ENCODE data around the gene EVC. TPM values are rescaled to one million over a fixed set of nuclear protein-coding genes. Genes with fewer than 3 reads are reported as not detected.

The EVC gene
- total and polyA plus RNA-seq, 7 experiments from 2014 or later, result 0.37 to 1.5 (median 0.68) TPM; not detected in 2

DNA sequence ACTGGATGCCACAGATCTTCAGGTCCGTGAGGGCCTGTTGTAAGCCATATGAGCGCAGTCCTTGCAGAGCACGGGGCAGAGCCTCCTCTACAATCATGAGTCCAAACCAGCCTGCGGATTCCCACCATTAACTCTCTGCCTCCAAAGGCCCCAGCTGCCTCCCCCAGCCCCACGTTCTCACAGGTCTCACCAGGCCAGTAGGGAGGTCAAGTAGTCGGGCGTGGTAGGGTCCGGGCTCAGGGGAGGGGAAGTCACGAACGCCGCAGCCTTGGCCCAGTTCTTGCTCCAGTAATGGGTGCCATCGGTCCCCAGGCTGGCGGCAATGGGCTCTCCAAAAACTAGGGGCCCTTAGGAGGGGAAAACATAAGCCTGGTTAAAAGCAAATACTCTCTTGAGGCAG, 128.3 kb downstream of the EVC start:
- Histone ChIP-seq H3K4me3 (ENCODE audit: low read length) (no peak overlapping the region), H3K4me1 (ENCODE audit: control insufficient read depth in 2 of 2, insufficient read depth in 2 of 2, low read length in 2 of 2) (no peaks in the 10 kb centered on the region), H3K27me3 (ENCODE audit: control insufficient read depth in 2 of 2, insufficient read depth in 2 of 2, low read length in 2 of 2) (no peaks in the 10 kb centered on the region), H3K36me3 (ENCODE audit: control insufficient read depth in 2 of 3, insufficient read depth in 3 of 3, low read length in 3 of 3) (no peaks in the 10 kb centered on the region), H3K27ac (ENCODE audit: low read depth, low read length) (no peak overlapping the region), H3K9me3 (ENCODE audit: control insufficient read depth in 2 of 3, low read length in 3 of 3) (no peaks in the 10 kb centered on the region)
- DNase-seq (no peak), ATAC-seq (no peak)
- intact Hi-C loops (cut with micrococcal nuclease), result no loop called here
- Mint-ChIP-seq H3K4me1 (peaks cover 0 to 4% (median 0%) of the 10 kb centered on the region in 7 donors), H3K27me3 (peaks cover 0 to 13% (median 3%) of the 10 kb centered on the region in 5 donors), H3K9me3 (peaks cover 0 to 6% (median 0%) of the 10 kb centered on the region in 11 donors), H3K4me3 (no peak overlapping the region), H3K27ac (no peak overlapping the region), H3K36me3 (peaks cover 0 to 3% (median 0%) of the 10 kb centered on the region in 5 donors)
- CTCF ChIA-PET, result no interaction called here
- POLR2A ChIA-PET, result no interaction called here

DNA sequence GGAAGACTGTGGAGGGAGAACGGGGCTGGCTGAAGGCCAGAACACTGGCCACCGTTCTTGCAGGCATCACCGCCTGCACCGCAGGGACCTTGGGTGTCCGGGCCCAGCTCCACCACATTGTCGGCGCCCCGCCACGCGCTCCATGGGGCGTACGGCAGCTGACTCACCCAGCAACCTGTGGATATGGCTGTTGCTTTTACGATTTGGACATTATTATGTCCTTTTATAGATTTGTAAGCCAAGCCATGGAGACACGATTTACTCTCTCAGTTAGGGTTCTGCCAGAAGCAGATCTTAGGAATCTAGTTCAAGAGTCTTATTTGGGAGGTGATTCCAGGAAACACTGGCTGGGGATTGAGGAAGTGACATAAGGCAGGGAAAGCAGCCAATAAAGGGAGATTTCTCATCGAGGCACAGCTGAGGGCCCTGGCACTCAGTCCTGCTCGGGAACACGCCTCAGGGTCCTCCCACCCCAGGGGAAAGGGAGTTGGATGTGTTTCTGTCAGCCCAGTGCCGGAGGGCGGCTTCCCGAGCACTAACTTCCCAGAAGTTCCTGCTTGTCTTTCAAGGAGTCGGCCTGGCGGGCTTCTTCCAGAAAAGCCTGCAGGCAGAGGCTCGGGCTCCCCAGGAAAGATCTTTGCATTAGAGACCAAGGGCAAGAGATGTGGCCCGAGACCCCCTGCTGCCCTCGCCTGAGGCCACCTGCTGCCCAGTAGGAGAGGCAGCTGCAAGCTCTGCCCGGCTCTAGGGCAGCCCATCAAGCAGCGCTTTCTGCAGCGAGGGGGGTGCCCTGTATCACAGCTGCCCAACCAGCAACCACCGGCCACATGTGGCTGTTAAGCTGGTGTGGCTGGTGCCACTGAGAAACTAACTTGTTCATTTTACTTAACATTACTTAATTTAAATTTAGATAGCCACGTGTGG, 129.0 kb downstream of the EVC start:
- H3K27me3 Mint-ChIP-seq, result peaks cover 0 to 11% (median 3%) of the 10 kb centered on the region in 5 donors

DNA sequence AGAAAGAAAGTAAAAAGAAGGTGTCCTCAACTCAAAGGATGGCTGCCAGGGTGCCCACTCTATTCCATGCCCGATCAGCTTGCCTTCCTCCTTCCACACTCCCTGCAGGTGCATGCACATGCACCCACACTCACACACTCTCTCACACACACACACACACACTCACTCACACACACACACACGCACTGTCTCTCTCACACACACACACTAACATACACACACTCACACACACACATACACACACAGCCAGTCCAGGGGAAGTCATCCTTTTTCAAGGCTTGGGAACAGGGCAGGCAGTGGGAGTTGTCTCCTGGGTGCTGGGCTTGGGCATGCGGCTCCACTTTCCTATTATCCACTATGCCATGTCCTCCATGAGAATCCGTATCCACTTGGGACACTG, 131.5 kb downstream of the EVC start:
- ATAC-seq (no peak), DNase-seq (no peak)
- Mint-ChIP-seq H3K4me1 (peaks cover 0 to 2% (median 0%) of the 10 kb centered on the region in 7 donors), H3K27me3 (peaks cover 0 to 6% (median 0%) of the 10 kb centered on the region in 5 donors), H3K4me3 (no peak overlapping the region), H3K9me3 (peaks cover 0 to 4% (median 0%) of the 10 kb centered on the region in 11 donors), H3K27ac (no peak overlapping the region), H3K36me3 (peaks cover 0 to 3% (median 0%) of the 10 kb centered on the region in 5 donors)
- CTCF ChIA-PET, result no interaction called here
- Histone ChIP-seq H3K27ac (ENCODE audit: low read depth, low read length) (no peak overlapping the region), H3K9me3 (ENCODE audit: control insufficient read depth in 2 of 3, low read length in 3 of 3) (no peaks in the 10 kb centered on the region), H3K4me3 (ENCODE audit: low read length) (no peak overlapping the region), H3K27me3 (ENCODE audit: control insufficient read depth in 2 of 2, insufficient read depth in 2 of 2, low read length in 2 of 2) (no peaks in the 10 kb centered on the region), H3K4me1 (ENCODE audit: control insufficient read depth in 2 of 2, insufficient read depth in 2 of 2, low read length in 2 of 2) (no peaks in the 10 kb centered on the region), H3K36me3 (ENCODE audit: control insufficient read depth in 2 of 3, insufficient read depth in 3 of 3, low read length in 3 of 3) (no peaks in the 10 kb centered on the region)
- POLR2A ChIA-PET, result no interaction called here
- intact Hi-C loops (cut with micrococcal nuclease), result no loop called here

More for the DNA sequence above, 129.0 kb downstream of the EVC start:
- H3K9me3 ChIP-seq (ENCODE audit: control insufficient read depth in 2 of 3, low read length in 3 of 3), result no peaks in the 10 kb centered on the region
- Mint-ChIP-seq H3K4me3 (no peak overlapping the region), H3K9me3 (peaks cover 0 to 6% (median 0%) of the 10 kb centered on the region in 11 donors), H3K27ac (no peak overlapping the region), H3K4me1 (peaks cover 0 to 2% (median 0%) of the 10 kb centered on the region in 7 donors), H3K36me3 (peaks cover 0 to 3% (median 0%) of the 10 kb centered on the region in 5 donors)
- no peaks in the 10 kb centered on the region for H3K27me3 ChIP-seq (ENCODE audit: control insufficient read depth in 2 of 2, insufficient read depth in 2 of 2, low read length in 2 of 2)
- ChIA-PET CTCF (no interaction called here), POLR2A (no interaction called here)
- no peak for DNase-seq
- no peaks in the 10 kb centered on the region for H3K36me3 ChIP-seq (ENCODE audit: control insufficient read depth in 2 of 3, insufficient read depth in 3 of 3, low read length in 3 of 3)
- intact Hi-C loops (cut with micrococcal nuclease), result no loop called here
- no peak for ATAC-seq
- H3K27ac ChIP-seq (ENCODE audit: low read depth, low read length), result no peak overlapping the region
- H3K4me3 ChIP-seq (ENCODE audit: low read length), result no peak overlapping the region
- no peaks in the 10 kb centered on the region for H3K4me1 ChIP-seq (ENCODE audit: control insufficient read depth in 2 of 2, insufficient read depth in 2 of 2, low read length in 2 of 2)

DNA sequence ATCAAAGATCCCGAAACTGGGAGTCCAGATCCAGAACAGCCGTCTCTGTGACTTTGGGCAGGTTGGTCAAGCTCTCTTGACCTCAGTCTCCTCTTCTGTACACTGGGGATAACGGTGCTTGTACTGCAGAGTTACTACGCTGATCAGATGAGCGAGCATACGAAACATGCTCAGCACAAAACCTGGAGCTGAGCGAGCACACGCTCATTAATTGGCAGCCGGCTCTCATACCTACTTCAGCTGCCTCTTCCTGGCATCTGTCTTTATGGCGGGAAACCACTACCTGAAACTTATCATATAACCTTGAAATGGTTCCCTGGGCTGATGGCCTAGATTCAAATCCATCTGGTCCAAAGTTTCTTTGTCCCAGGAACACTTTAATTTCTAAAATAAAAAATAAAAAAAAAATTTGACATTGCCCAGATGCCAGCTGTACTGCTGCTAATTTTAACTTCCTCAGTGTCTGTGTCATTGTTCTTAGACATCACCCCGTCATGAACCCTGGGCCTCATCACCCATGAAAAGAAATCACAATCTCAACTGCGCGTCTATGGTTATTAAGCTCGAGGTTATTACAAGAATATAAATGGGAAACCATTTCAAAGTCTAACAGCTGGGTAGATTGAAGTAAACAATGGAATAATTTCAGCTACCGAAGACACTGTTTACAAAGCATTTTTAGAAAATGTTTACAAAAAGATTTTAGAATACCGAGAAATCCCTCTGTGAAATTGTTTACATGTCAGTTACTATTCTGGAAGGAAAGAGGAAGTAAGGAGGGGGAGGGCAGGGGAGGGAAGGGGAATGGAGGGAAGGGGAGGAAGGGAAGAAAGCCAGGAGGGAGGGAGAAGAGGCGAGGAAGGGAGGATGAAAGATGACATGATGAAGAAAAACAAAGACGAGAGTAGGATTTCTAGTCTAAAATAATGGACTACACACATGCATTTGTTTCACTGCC, 132.9 kb downstream of the EVC start:
- Mint-ChIP-seq H3K27me3 (peaks cover 0 to 11% (median 4%) of the 10 kb centered on the region in 5 donors), H3K27ac (no peak overlapping the region), H3K9me3 (peaks cover 0 to 6% (median 0%) of the 10 kb centered on the region in 11 donors), H3K4me1 (peaks cover 0 to 2% (median 0%) of the 10 kb centered on the region in 7 donors), H3K36me3 (peaks cover 0 to 3% (median 0%) of the 10 kb centered on the region in 5 donors), H3K4me3 (no peak overlapping the region)
- intact Hi-C loops (cut with micrococcal nuclease), result no loop called here
- POLR2A ChIA-PET, result no interaction called here
- no peaks in the 10 kb centered on the region for H3K4me1 ChIP-seq (ENCODE audit: control insufficient read depth in 2 of 2, insufficient read depth in 2 of 2, low read length in 2 of 2)
- H3K36me3 ChIP-seq (ENCODE audit: control insufficient read depth in 2 of 3, insufficient read depth in 3 of 3, low read length in 3 of 3), result no peaks in the 10 kb centered on the region
- DNase-seq, result no peak
- CTCF ChIA-PET, result interaction anchor here (0.6 kb wide), 1 partner anchor 1711 kb away, joined by 4 read pairs; no protein-coding TSS in a partner anchor
- ATAC-seq, result no peak
- no peak overlapping the region for H3K27ac ChIP-seq (ENCODE audit: low read depth, low read length)
- H3K27me3 ChIP-seq (ENCODE audit: control insufficient read depth in 2 of 2, insufficient read depth in 2 of 2, low read length in 2 of 2), result no peaks in the 10 kb centered on the region
- no peaks in the 10 kb centered on the region for H3K9me3 ChIP-seq (ENCODE audit: control insufficient read depth in 2 of 3, low read length in 3 of 3)
- no peak overlapping the region for H3K4me3 ChIP-seq (ENCODE audit: low read length)

DNA sequence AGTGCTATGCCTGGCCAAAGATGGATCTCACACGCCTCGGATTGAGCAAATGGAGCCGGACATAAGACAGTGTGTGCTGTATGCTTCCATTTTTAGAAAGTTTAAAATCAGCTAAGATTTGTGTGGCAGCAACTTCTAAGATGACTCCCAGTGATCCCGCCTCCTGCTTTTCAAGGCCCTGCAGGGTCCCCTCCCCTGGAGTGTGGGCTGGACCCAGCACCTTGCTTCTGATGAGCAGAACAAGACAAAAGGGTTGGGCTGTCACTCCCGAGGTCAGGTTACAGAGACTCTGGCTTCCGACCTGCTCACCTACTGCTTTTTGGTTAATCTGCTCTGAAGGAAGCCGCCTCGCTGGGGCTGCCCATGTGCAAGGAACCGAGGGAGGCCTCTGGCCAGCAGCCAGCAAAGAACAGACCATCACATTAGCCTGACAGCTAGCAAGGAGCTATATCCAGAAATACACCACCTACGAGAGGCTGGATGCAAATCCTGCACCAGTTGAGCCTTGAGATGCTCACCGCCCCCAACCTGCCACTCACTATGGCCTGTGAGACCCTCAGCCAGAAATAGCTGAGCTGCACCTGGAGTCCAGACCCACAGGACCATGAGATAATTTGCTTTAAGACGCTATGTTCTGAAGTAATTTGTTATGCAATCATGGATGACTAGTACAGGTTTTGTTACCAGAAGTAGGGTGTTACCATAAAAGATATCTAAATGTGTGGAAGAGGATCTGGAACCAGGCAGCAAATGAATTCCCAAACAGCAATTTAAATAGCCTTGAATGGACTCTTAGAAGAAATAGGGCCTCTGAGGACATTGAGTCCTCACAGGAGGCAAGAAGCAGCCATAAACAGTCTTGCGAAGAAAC, 134.3 kb downstream of the EVC start:
- Mint-ChIP-seq H3K4me3 (no peak overlapping the region), H3K4me1 (peaks cover 0 to 2% (median 0%) of the 10 kb centered on the region in 7 donors), H3K9me3 (peaks cover 0 to 6% (median 0%) of the 10 kb centered on the region in 11 donors), H3K36me3 (peaks cover 0 to 3% (median 0%) of the 10 kb centered on the region in 5 donors), H3K27me3 (peaks cover 2 to 20% (median 11%) of the 10 kb centered on the region in 5 donors), H3K27ac (no peak overlapping the region)
- no peaks in the 10 kb centered on the region for H3K36me3 ChIP-seq (ENCODE audit: control insufficient read depth in 2 of 3, insufficient read depth in 3 of 3, low read length in 3 of 3)
- H3K4me3 ChIP-seq (ENCODE audit: low read length), result no peak overlapping the region
- no peaks in the 10 kb centered on the region for H3K4me1 ChIP-seq (ENCODE audit: control insufficient read depth in 2 of 2, insufficient read depth in 2 of 2, low read length in 2 of 2)
- H3K27ac ChIP-seq (ENCODE audit: low read depth, low read length), result no peak overlapping the region
- ChIA-PET POLR2A (no interaction called here), CTCF (no interaction called here)
- DNase-seq (no peak), ATAC-seq (no peak)
- H3K9me3 ChIP-seq (ENCODE audit: control insufficient read depth in 2 of 3, low read length in 3 of 3), result no peaks in the 10 kb centered on the region
- H3K27me3 ChIP-seq (ENCODE audit: control insufficient read depth in 2 of 2, insufficient read depth in 2 of 2, low read length in 2 of 2), result no peaks in the 10 kb centered on the region
- intact Hi-C loops (cut with micrococcal nuclease), result no loop called here
